HCT116 (cell line): Measurements from ENCODE around the gene GPS1.

Source experiments
- CEBPB ChIP-seq: IDR thresholded peaks from 2 replicates; pipeline ENCODE4 v1.6.1; 2012; ENCODE audit warnings: low read depth
- CTCF ChIP-seq, 3 experiments: fragments of 200-600 bp in 1 of 3; sonication (generic) in 1 of 3; IDR thresholded peaks in 2 of 3; conservative IDR thresholded peaks in 1 of 3; 2 replicates each; pipeline ENCODE4 v1.5.1; 2012 to 2017; ENCODE audit warnings: low read depth in 2 of 3, low read length in 2 of 3, antibody characterized with exemption in 1 of 3, borderline replicate concordance in 1 of 3, control low read depth in 1 of 3, mild to moderate bottlenecking in 1 of 3, mixed read lengths in 1 of 3, mixed run types in 1 of 3, moderate library complexity in 1 of 3; ENCODE audit not compliant: insufficient read depth in 1 of 3
- EZH2phosphoT487 ChIP-seq: fragments of 200-600 bp; IDR thresholded peaks from 2 replicates; pipeline ENCODE4 v1.6.1; 2018; ENCODE audit warnings: antibody characterized with exemption, borderline replicate concordance
- POLR2A ChIP-seq: IDR thresholded peaks from 2 replicates; pipeline ENCODE4 v1.7.0; 2011; ENCODE audit warnings: borderline replicate concordance; ENCODE audit not compliant: insufficient read depth, insufficient read length; ENCODE audit errors: extremely low read depth
- RAD21 ChIP-seq: IDR thresholded peaks from 2 replicates; pipeline ENCODE4 v1.6.1; 2012; ENCODE audit warnings: low read depth, mild to moderate bottlenecking

GRCh38 chr17:82058230-82058854 lies 6.6 kb downstream of the GPS1 start:
- TF ChIP-seq CEBPB: no peak
- TF ChIP-seq CTCF (IDR thresholded peaks at IDR 0.05 in 2 of 3, conservative IDR thresholded peaks at IDR 0.05 in 1 of 3; ENCODE audit: borderline replicate concordance in 1 of 3, insufficient read depth in 1 of 3, low read depth in 2 of 3, low read length in 2 of 3): no peak
- no peak for TF ChIP-seq EZH2phosphoT487
- TF ChIP-seq POLR2A: no peak
- TF ChIP-seq RAD21: no peak
